Psoas muscle (tissue), 8 donors: Measurements from ENCODE around the gene TLN1. TPM values are rescaled to one million over a fixed set of nuclear protein-coding genes. Genes with fewer than 3 reads are reported as not detected.

ENCODE experiments used
- ATAC-seq, 4 donors: fragments of 200-7000 bp; cut with Tn5 transposase; one replicate each; pipeline ENCODE4 v1.9.1; 2020; ENCODE audit warnings: moderate library complexity in 3 of 4, mild to moderate bottlenecking in 2 of 4
- DNase-seq, 2 donors: peaks; one replicate each; pipeline ENCODE4 v3.0.0-alpha.2; 2020
- H3K27ac ChIP-seq: fragments of 200-600 bp; one replicate; pipeline ENCODE4 v1.8.0; 2022
- H3K27me3 ChIP-seq, 3 donors: fragments of 200-600 bp in 1 of 3; one replicate each; pipeline versions ENCODE4 v1.6.1 to v1.8.0; 2013 to 2022; ENCODE audit warnings: low read length in 2 of 3, mild to moderate bottlenecking in 2 of 3, moderate library complexity in 1 of 3; ENCODE audit not compliant: insufficient read depth in 3 of 3
- H3K36me3 ChIP-seq, 2 donors: fragments of 200-600 bp in 1 of 2; one replicate each; pipeline versions ENCODE4 v1.6.1 to v1.8.0; 2013 to 2022; ENCODE audit warnings: low read depth in 1 of 2, mild to moderate bottlenecking in 1 of 2, moderate library complexity in 1 of 2; ENCODE audit not compliant: insufficient read depth in 1 of 2
- H3K4me1 ChIP-seq: fragments of 200-600 bp; one replicate; pipeline ENCODE4 v1.8.0; 2022
- H3K4me3 ChIP-seq: fragments of 200-600 bp; one replicate; pipeline ENCODE4 v1.8.0; 2022; ENCODE audit warnings: mild to moderate bottlenecking
- H3K9me3 ChIP-seq: fragments of 200-600 bp; one replicate; pipeline ENCODE4 v1.8.0; 2022
- CTCF ChIP-seq: fragments of 200-600 bp; IDR thresholded peaks from one replicate; pipeline ENCODE4 v1.8.0; 2022; ENCODE audit warnings: antibody characterized with exemption
- WGBS, 3 donors: extraction: QIAGEN DNeasy Blood & Tissue Kit; methylation state at CpG; one replicate each; pipeline versions ENCODE4 v1.1.6 to v1.1.7; 2013; 5-methylcytosine and 5-hydroxymethylcytosine counted together
- intact Hi-C, 2 donors: fragments of 100-400 bp; cut with DNase I; formaldehyde crosslinking; loops; one replicate each; pipeline versions ENCODE4 v1.11.0 to v1.14.2; 2022
- long read RNA-seq, 2 donors: library from polyadenylated mRNA; unstranded; transcript quantifications; one replicate each; pipeline ENCODE4 v2.0.0, GENCODE V29; 2021
- polyA plus RNA-seq, 3 donors: library from polyadenylated mRNA; stranded (reverse); fragments of 200-250 nt; gene quantifications; one replicate each; pipeline ENCODE4 v1.2.3, GENCODE V29; 2013
- total RNA-seq, 4 donors: library from RNA; stranded (reverse); fragmentation: NEBNext Ultra II Directional in 2 of 4; extraction: Animal tissue kit (Norgen Biotek cat#: 25700) in 2 of 4; gene quantifications; one replicate each; pipeline versions ENCODE4 v1.2.1 to v1.2.4, GENCODE V29; 2021 to 2023
- donor health status: healthy with polysubstance abuse.
- donor health status: DM: no; HTN: no; CAD: no; lungs with moderate emphysema.
- donor health status: Bipolar disorder and iron deficiency.
- donor health status: healthy.
- donor health status: DM: yes; HTN: yes; CAD: no.
- donor health status: DM: no; HTN: no; CAD: no.
- donor health status: DM: no; HTN: no; CAD: no.
- donor health status: DM: yes; HTN: yes; CAD: no.

TLN1 gene, protein sequence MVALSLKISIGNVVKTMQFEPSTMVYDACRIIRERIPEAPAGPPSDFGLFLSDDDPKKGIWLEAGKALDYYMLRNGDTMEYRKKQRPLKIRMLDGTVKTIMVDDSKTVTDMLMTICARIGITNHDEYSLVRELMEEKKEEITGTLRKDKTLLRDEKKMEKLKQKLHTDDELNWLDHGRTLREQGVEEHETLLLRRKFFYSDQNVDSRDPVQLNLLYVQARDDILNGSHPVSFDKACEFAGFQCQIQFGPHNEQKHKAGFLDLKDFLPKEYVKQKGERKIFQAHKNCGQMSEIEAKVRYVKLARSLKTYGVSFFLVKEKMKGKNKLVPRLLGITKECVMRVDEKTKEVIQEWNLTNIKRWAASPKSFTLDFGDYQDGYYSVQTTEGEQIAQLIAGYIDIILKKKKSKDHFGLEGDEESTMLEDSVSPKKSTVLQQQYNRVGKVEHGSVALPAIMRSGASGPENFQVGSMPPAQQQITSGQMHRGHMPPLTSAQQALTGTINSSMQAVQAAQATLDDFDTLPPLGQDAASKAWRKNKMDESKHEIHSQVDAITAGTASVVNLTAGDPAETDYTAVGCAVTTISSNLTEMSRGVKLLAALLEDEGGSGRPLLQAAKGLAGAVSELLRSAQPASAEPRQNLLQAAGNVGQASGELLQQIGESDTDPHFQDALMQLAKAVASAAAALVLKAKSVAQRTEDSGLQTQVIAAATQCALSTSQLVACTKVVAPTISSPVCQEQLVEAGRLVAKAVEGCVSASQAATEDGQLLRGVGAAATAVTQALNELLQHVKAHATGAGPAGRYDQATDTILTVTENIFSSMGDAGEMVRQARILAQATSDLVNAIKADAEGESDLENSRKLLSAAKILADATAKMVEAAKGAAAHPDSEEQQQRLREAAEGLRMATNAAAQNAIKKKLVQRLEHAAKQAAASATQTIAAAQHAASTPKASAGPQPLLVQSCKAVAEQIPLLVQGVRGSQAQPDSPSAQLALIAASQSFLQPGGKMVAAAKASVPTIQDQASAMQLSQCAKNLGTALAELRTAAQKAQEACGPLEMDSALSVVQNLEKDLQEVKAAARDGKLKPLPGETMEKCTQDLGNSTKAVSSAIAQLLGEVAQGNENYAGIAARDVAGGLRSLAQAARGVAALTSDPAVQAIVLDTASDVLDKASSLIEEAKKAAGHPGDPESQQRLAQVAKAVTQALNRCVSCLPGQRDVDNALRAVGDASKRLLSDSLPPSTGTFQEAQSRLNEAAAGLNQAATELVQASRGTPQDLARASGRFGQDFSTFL (N-terminal part only)
- total RNA-seq, result 100 to 1,000 TPM; 146 to 212 (median 152) TPM
- 100 to 1,000 TPM in 1 of 3 donors, 10 to 100 TPM in 2; 88.2 to 320 (median 96.5) TPM for polyA plus RNA-seq
- long read RNA-seq, donor 1, partial matches to known transcripts, result 63 of 74 reads
- long read RNA-seq, donor 1, other reads (novel, unspliced or antisense), result 11 of 74 reads
- long read RNA-seq, donor 2, partial matches to known transcripts, result 258 of 270 reads
- long read RNA-seq, donor 2, other reads (novel, unspliced or antisense), result 12 of 270 reads

GRCh38 chr9:35732185-35732799, at the start of gene TLN1, which contains the start of gene CREB3:
TSS of gene TLN1 (minus strand) at chr9:35732195. CDS start at chr9:35725694, 6,501 bp downstream.
TSS of gene CREB3 (plus strand) at chr9:35732666. CDS start at chr9:35732773, 107 bp downstream.
- intact Hi-C loops, result no loop called here
- 0 to 1% (median 0%) methylated on average over 40 to 49 of the region's 49 CpGs for WGBS, 3 donors

GRCh38 chr9:35781066-35781465, 49.1 kb upstream of the TLN1 start:
- H3K9me3 ChIP-seq, result no peaks in the 10 kb centered on the region
- intact Hi-C loops, result no loop called here
- WGBS, 3 donors, result 68 to 86% (median 78%) methylated on average over 2 of the region's 2 CpGs
- no peak overlapping the region for H3K4me3 ChIP-seq
- no peaks in the 10 kb centered on the region for H3K27me3 ChIP-seq
- no peaks in the 10 kb centered on the region for H3K4me1 ChIP-seq
- no peaks in the 10 kb centered on the region for H3K36me3 ChIP-seq
- ATAC-seq (no peak), DNase-seq (no peak)
- no peak overlapping the region for H3K27ac ChIP-seq
- TF ChIP-seq CTCF, result no peak

More at GRCh38 chr9:35732185-35732799, at the start of gene TLN1, which contains the start of gene CREB3:
- peaks cover 47% of the 10 kb centered on the region for H3K4me1 ChIP-seq
- no peaks in the 10 kb centered on the region for H3K27me3 ChIP-seq
- ATAC-seq, result peak; percentile 84 to 87 (median 86)
- peaks cover 0 to 42% of the 10 kb centered on the region in 2 donors for H3K36me3 ChIP-seq
- peak; percentile 98 to 99 for DNase-seq
- H3K4me3 ChIP-seq, result peak within 1 kb of the TSS; percentile 82
- H3K27ac ChIP-seq, result peak within 1 kb of the TSS; percentile 98
- TF ChIP-seq CTCF, result no peak
- no peaks in the 10 kb centered on the region for H3K9me3 ChIP-seq

DNA sequence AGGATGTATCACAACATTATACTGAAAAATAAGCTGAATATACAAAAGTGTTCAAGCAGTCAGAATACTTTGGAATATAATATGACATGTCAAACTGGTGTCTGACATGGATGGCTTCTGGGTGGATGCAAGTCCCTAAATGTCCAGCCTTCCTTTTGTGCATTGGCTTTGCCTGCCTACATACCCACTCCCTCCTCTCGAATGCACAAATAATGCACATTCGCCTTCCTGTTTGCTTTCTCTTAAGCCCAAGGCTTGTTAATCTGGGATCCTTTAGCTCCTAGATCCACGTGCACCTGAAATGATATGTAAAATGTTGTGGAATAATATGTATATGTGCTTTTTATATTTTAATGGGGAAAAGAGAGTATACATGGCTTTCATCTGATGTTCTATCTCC, 46.5 kb upstream of the TLN1 start:
- intact Hi-C loops, result no loop called here
- no peaks in the 10 kb centered on the region for H3K9me3 ChIP-seq
- ATAC-seq, result no peak

More for the DNA sequence above, 46.5 kb upstream of the TLN1 start:
- no peak for DNase-seq
- no peak overlapping the region for H3K4me3 ChIP-seq
- H3K27me3 ChIP-seq, result no peaks in the 10 kb centered on the region
- WGBS, 3 donors, result 88 to 91% (median 91%) methylated on average over 3 of the region's 3 CpGs
- H3K4me1 ChIP-seq, result peaks cover 6% of the 10 kb centered on the region
- TF ChIP-seq CTCF, result no peak
- H3K27ac ChIP-seq, result no peak overlapping the region
- H3K36me3 ChIP-seq, result no peaks in the 10 kb centered on the region
